Measurements from ENCODE around the gene UGT1A9.
"Not testable (repeated sequence)": the region's sequence is repeated elsewhere in the genome, so short reads cannot be mapped to it uniquely, and the experiment has no call there.

The UGT1A9 gene

DNA sequence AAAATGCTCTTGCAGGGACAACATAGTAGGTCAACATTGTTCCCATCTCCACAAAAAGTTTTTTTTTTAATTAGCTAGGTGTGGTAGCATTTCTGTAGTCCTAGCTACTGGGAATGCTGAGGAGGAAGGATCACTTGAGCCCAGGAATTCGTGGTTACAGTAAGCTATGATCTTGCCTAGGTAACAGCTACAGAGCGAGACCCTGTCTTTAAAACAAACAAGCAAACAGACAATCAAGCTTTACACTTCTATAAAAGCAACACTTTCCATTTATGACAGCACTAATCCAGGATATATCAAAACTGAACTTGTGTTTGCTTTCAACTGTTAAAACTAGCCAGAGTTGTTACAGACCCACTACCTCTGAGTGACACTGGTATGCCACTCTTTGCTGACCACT, 69.2 kb downstream of the UGT1A9 start:
- H3K9me3 ChIP-seq: no peaks in the 10 kb centered on the region
- H3K4me1 ChIP-seq (ENCODE audit: control insufficient read depth in 1 of 2, insufficient read depth in 1 of 2, low read depth in 1 of 2, low read length in 1 of 2): no peaks in the 10 kb centered on the region
- no peak for TF ChIP-seq CTCF (IDR thresholded peaks at IDR 0.05)
- peaks cover 7% of the 10 kb centered on the region for H3K27me3 ChIP-seq
- H3K27ac ChIP-seq: no peak overlapping the region
- no peaks in the 10 kb centered on the region for H3K36me3 ChIP-seq
- H3K4me3 ChIP-seq (ENCODE audit: low read depth in 1 of 2, low read length in 1 of 2): no peak overlapping the region

DNA sequence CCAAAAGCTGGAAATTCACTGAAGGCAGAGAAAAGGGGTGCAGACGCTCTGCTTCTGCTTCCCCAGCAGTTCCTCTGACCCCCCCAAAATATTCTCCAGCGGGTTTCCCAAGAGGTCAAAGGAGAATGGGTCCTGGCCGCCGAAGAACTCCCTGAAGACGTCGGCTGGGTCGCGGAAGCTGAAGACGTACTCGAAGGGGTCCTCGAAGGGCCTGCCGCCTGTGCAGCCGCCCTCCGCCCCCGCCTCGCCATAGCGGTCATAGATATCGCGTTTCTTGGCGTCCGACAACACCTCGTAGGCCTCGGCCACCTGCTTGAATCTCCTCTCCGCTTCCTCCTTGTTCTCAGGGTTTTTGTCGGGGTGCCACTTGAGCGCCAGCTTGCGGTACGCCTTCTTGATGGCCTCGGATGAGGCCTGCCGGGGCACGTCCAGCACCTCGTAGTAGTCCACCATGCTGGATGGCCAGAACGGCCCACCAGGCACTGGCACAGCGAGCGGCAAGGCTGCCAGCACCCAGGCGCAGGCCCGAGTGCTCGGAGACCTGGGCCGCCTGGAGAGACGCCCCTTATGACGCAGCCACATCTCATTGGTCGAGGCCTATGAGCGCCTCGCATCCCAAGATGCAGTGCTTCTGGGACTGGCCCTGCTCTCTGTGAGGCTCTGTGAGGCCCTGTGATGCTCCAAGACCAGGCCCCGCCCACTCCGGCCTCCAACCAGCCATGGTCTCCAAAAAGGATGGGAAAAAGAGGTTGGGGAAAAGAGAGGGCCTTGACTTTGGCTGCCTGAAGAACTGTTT, 72.0 kb downstream of the UGT1A9 start:
- Histone ChIP-seq H3K9me3 (no peaks in the 10 kb centered on the region), H3K27me3 (no peaks in the 10 kb centered on the region), H3K27ac (no peak overlapping the region), H3K4me1 (ENCODE audit: control insufficient read depth in 1 of 2, insufficient read depth in 1 of 2, low read depth in 1 of 2, low read length in 1 of 2) (no peaks in the 10 kb centered on the region), H3K36me3 (no peaks in the 10 kb centered on the region), H3K4me3 (ENCODE audit: low read depth in 1 of 2, low read length in 1 of 2) (no peak overlapping the region)
- no peak for TF ChIP-seq CTCF (IDR thresholded peaks at IDR 0.05)

DNA sequence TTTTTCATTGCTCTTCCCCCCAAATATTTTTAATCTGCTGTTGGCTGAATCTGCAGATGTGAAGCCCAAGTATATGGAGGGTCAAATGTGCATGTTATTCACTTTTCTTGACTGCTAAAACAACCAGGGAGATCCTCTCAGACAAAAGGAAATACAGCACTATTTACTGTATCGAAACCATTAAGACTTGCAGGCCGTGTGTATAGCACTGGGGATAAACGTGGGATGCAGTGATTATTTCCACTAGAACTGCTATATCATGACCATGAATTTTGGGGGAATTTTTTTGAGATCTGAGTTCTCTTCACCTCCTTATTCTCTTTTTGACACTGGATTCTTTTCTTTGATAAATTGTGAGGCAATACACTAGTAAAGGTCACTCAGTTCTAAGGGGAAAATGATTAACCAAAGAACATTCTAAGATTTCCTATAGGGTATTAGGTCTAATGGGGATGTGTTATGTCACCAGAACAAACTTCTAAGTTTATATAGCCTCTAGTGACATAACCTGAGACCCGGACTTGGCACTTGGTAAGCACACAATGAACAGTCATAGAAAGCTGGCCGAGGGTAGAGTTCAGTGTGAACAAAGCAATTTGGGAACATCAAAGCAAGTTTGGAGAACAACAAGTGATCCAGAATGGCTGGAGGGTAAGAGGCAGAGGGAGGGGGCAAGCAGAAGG, 73.5 kb downstream of the UGT1A9 start:
- H3K4me1 ChIP-seq (ENCODE audit: control insufficient read depth in 1 of 2, insufficient read depth in 1 of 2, low read depth in 1 of 2, low read length in 1 of 2): no peaks in the 10 kb centered on the region
- H3K36me3 ChIP-seq: no peaks in the 10 kb centered on the region
- no peaks in the 10 kb centered on the region for H3K27me3 ChIP-seq
- no peak for TF ChIP-seq CTCF (IDR thresholded peaks at IDR 0.05)
- no peak overlapping the region for H3K4me3 ChIP-seq (ENCODE audit: low read depth in 1 of 2, low read length in 1 of 2)
- H3K27ac ChIP-seq: no peak overlapping the region
- no peaks in the 10 kb centered on the region for H3K9me3 ChIP-seq

DNA sequence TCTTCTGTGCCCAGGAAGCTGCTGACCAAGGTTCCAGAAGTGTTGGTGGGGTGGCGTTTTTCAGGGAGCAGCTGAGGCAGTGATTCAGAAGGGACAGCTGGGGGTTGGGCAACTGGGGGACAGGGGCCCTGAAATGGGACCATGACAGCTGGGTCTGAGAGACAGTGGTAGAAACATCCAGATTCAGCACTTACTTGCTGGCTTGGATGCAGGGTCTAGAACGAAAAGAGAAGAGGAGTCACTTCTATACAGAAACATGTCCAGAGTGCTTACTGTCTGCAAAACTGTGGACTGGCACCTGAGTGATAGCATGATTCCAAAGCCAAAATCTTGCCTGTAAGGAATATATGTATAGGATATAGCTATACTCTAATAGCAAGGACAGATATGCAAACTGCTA, 74.1 kb downstream of the UGT1A9 start:
- not testable (repeated sequence) for H3K9me3 ChIP-seq; H3K4me3 ChIP-seq (ENCODE audit: low read depth in 1 of 2, low read length in 1 of 2); H3K36me3 ChIP-seq; H3K4me1 ChIP-seq (ENCODE audit: control insufficient read depth in 1 of 2, insufficient read depth in 1 of 2, low read depth in 1 of 2, low read length in 1 of 2); H3K27me3 ChIP-seq; H3K27ac ChIP-seq

GRCh38 chr2:233746475-233747282, 75.0 kb downstream of the UGT1A9 start:
- Histone ChIP-seq H3K36me3 (no peaks in the 10 kb centered on the region), H3K27me3 (no peaks in the 10 kb centered on the region), H3K9me3 (no peaks in the 10 kb centered on the region), H3K27ac (no peak overlapping the region), H3K4me3 (ENCODE audit: low read depth in 1 of 2, low read length in 1 of 2) (no peak overlapping the region), H3K4me1 (ENCODE audit: control insufficient read depth in 1 of 2, insufficient read depth in 1 of 2, low read depth in 1 of 2, low read length in 1 of 2) (no peaks in the 10 kb centered on the region)
- no peak for TF ChIP-seq CTCF (IDR thresholded peaks at IDR 0.05)

DNA sequence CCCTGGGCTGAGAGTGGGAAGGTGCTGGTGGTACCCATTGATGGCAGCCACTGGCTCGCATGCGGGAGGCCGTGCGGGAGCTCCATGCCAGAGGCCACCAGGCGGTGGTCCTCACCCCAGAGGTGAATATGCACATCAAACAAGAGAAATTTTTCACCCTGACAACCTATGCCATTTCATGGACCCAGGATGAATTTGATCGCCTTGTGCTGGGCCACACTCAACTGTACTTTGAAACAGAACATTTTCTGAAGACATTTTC, 75.5 kb downstream of the UGT1A9 start:
- H3K27me3 ChIP-seq: no peaks in the 10 kb centered on the region
- H3K9me3 ChIP-seq: no peaks in the 10 kb centered on the region
- H3K4me1 ChIP-seq (ENCODE audit: control insufficient read depth in 1 of 2, insufficient read depth in 1 of 2, low read depth in 1 of 2, low read length in 1 of 2): no peaks in the 10 kb centered on the region
- TF ChIP-seq CTCF (IDR thresholded peaks at IDR 0.05): no peak
- H3K36me3 ChIP-seq: no peaks in the 10 kb centered on the region
- H3K27ac ChIP-seq: no peak overlapping the region
- no peak overlapping the region for H3K4me3 ChIP-seq (ENCODE audit: low read depth in 1 of 2, low read length in 1 of 2)

DNA sequence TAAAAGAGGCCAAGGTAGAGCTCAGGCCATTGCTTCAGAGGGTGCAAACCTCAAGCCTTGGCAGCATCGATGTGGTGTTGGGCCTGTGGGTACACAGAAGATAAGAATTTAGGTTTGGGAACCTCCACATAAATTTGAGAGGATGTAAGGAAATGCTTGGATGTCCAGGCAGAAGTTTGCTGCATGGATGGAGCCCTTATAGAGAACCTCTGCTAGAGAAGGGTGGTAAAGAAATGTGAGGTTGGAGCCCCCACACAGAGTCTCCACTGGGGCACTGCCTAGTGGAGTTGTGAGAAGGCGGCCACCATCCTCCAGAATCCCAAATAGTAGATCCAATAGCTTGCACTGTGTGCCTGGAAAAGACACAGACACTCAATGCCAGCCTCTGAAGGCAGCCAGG, 79.0 kb downstream of the UGT1A9 start:
- H3K4me3 ChIP-seq (ENCODE audit: low read depth in 1 of 2, low read length in 1 of 2); H3K27ac ChIP-seq; H3K4me1 ChIP-seq (ENCODE audit: control insufficient read depth in 1 of 2, insufficient read depth in 1 of 2, low read depth in 1 of 2, low read length in 1 of 2); H3K36me3 ChIP-seq; H3K9me3 ChIP-seq; H3K27me3 ChIP-seq: not testable (repeated sequence)

- not testable (repeated sequence) for H3K9me3 ChIP-seq; H3K27me3 ChIP-seq; H3K4me3 ChIP-seq (ENCODE audit: low read depth in 1 of 2, low read length in 1 of 2); H3K36me3 ChIP-seq; H3K4me1 ChIP-seq (ENCODE audit: control insufficient read depth in 1 of 2, insufficient read depth in 1 of 2, low read depth in 1 of 2, low read length in 1 of 2); H3K27ac ChIP-seq
These were observed 79.7 kb downstream of the UGT1A9 start for GRCh38 chr2:233751212-233752009.
